Activated naive CD4-positive, alpha-beta T cell (primary cell): Measurements from ENCODE around the gene PYGO2.
"Not testable (repeated sequence)": the region's sequence is repeated elsewhere in the genome, so short reads cannot be mapped to it uniquely, and the experiment has no call there.

ENCODE experiments used
- DNase-seq, 4 experiments: peaks; one replicate each; lab custom pipeline; 2025; lab: John Stamatoyannopoulos, UW

PYGO2 gene

DNA sequence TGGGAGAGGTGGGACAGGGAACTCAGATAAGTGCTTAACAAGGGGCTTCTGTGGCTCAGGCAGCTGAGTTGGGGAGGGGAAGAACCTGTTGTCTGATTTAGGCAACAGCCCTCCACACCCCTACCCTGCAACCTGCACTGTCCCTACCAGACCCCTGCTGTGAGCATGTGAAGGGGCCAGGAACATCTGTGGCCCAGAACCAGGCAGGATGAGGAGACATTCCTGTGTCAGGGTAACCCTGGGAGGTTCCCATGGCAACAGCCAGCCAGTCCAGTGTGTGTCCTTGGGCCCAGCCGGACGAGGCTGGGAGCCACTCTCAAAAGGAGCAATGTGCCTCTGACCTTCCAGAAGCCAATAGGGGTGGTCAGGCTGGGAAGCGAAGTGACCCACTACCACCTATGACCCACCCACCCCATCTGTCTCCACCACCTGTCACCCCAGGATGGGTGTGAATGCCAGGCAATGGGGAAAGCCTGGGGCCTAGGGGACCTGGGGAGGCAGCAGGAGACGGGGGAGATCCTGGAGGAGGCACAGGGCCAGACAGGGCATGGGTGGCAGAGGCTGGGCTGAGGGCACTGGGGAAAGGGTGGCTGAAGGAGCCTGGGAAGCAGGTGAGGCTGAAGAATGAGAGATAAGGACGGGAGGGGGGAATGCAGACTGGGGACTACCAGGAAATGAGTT is 20.1 kb downstream of the PYGO2 start:
- DNase-seq = no peak

DNA sequence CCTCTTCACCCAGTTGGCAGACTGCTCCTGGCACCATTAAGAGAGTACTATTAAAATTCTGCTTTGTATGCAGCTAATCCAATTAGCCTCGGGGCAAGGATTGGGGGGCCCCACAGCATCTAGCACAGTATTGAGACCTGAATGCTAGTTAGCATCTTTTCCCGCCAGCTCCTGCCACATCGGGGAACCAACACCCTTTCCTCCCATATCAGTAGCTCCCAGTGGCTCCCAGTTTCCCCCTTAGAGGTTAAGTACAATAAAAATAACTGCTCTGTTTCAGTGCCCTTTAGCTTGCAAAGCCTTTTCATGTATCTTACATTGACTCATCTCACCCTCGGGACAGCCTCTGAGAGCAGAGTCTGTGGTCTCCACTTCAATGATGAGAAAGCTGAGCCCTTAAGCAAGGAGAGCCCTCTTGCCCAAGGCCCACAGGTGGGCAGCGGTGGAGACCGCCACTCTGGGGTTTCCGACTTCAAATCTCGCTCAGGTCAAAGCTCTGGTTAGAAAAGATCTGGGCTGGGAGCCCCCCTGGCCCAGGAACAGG is 20.9 kb downstream of the PYGO2 start:
- DNase-seq = no peak

DNA sequence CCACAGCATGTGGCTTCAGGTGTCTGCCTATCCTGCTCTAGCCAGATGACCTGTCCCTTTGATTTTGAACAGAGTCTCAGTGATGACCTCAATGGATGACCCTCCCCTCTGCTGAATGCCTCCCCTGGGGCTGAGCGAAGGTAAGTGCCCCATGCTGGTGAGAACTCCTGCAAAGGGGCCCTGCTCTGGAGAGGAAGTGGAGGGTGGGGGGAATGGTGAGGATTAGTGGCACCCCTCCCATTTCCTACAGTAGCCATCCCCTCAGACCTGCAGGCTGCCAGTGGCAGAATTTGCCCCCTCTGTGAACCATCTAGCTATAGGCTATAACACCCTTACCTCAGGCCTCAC is 21.4 kb downstream of the PYGO2 start:
- DNase-seq = no peak

DNA sequence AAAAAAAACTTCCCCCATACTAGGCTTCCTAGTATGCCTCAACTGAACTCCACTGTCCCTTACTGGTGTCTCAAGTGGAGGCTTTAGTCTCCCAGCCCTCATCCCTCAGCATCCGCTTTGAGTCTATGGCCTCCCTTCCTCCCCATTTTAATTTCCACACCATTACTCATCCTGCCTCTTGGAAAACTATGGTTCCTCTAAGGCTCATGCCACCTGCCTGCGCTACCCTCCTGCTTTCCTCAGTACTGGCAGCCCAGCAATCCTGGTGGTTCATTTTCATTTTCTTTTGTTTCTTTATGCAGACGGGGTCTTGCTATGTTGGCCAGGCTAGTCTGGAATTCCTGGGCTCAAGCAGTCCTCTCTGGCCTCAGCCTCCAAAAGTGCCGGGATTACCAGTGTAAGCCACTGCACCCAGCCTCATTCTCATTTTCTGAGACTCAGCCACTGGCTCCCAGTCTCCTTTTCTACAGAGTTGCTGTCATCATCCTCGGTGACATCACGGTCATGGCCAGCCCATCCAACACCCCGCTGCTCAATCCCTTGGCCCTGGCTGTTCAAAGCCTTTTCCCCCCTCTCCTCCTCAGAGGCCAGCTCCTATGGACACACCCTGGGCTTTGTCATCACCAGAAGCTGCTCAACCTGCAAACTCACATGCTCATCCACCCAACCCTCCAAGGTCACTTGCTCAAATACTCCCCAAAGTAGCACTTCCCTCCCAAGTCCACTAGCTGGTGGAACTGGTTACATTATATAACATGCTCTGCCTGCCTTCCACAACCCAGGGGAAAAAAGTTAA is 22.8 kb downstream of the PYGO2 start:
- DNase-seq = no peak

DNA sequence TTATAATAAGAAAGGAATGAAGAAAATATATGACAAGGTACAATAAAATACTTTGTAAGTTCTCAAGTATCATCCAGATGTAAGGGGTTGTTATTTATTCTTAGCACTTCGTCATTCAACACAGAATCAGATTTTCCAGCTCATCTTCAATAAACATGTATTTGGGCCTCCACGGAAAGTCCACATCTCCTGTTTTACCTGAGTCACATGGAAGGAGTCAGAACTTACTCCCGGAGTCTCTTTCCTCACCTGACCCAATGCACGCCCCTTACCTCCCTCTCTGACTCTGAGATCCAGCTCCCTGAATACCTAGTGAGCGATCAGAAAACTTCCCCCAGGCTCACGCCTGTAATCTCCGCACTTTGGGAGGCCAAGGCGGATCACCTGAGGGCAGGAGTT is 23.6 kb downstream of the PYGO2 start:
- no peak for DNase-seq

DNA sequence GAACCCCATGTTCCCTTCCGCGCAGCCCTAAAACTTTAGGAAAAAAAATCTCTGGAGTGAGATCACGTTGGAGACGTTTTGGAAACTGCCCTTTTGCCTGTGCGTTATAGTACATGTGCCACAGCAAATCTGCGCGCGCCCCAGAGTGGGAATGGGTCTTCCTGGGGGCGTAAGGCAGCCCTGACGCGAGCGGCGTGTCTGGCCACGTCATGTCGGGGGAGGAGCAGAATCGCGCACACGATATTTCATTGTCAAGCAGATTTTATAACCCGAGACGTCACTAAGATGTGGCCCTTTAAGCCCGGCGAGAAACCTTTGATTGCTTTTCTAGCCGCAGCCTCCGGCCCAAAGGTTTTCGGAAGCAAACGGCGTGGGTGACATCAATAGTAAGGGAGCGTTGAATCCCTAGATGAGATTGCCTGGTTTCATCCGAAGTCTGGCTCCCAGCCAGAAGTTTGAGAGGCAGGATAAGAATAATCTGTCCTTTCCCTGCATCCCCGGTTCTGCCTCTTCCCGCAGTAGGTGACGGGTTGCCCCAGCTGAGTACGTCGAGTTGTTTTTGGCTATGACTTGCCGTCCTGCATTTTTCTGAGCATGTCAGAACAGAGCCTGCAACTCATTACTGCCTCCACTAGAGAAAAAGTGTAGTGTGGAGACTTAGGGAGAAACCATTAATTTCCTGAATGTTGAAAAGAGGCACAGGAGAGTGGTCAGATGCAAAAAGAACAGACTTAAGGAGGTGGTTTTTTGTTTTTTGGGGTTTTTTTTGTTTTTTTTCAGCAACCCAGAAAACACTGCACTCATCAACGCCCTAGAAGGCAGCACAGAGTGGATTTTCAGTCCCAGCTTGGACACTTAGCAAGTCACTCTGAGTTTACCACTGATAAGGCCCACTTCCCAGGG is 24.2 kb downstream of the PYGO2 start:
- DNase-seq = peak; percentile 83 to 90 (median 88)

DNA sequence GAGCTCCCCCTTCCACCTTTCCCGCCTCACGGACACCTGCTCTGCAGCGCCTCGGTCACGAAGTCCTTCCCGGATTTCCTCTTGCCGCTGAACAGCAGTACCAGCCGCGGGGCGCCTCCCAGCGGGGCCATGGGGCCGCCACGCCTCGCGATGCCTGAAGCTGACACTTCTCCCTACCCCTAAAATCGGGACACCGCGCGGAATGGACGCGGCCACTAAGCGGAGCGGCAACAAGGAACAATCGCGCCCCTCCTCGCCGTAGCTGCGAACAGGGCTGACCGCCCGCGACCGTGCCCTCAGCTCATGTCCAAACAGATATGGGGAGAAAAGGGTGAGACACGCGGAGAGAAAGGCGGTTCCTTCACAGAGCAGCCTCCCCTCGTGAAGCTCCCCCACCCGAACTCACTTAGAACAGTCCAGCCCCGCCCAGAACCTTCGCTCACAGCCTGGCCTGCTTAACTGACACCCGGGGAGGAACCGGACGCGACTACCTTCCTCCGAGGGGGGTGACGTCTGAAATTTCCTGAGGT is 25.0 kb downstream of the PYGO2 start, which contains the start of gene PMVK:
PMVK (minus strand) TSS at position 165 of the 530 bp plus-strand sequence; CDS start at position 131, 34 bp downstream.
- peak; percentile 83 to 90 (median 88) for DNase-seq

DNA sequence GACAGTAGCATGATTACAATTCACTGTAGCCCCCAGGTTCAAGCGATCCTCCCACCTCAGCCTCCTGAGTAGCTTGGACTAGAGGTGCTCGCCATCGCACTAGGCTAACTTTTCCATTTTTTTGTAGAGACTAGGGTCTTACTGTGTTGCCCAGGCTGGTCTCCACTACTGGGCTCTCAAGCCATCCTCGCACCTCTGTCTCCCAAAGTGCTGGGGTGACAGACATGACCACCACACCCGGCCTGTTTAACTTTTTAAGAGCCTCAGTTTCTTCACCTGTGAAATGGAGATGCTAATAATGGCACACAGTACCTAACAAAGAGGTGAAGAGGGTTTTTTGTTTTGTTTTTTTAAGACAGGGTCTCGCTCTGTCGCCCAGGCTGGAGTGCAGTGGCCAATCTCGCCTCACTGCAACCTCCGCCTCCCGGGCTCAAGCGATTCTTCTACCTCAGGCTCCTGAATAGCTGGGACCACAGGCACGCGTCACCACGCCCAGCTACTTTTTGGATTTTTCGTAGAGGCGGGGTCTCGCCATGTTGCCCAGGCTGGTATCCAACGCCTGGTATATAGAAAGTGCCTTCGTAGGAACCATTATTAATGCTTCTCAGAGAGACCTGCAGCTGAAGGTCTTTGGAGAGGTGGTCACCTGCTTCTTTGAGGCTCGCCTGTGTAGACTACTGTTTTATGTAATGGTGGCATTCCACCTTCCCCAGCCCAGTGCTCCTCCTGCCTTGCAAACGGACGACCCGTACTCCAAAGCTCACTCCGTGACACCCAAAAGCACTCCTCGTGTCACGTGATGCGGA is 25.6 kb downstream of the PYGO2 start:
- no peak for DNase-seq

DNA sequence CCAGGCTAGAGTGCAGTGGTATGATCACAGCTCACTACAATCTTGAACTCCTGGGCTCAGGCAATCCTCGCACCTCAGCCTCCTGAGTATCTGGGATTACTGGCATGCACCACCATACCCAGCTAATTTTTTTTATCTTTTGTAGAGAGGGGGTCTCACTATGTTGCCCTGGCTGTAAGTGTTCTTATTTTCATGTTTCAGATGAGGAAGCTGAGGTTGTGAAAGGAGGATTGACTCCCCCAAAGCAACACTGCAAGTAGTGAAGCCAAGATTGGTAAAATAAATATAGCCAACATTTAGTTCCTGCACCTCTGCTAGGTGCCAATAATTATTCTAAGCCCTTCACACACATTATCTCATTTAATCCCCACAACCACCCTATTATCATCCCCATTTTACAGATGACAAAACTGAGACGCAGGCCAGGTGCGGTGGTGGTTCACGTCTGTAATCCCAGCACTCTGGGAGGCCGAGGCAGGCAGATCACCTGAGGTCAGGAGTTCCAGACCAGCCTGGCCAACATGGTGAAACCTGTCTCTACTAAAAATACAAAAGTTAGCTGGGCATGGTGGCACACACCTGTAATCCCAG is 27.1 kb downstream of the PYGO2 start:
- no peak for DNase-seq

DNA sequence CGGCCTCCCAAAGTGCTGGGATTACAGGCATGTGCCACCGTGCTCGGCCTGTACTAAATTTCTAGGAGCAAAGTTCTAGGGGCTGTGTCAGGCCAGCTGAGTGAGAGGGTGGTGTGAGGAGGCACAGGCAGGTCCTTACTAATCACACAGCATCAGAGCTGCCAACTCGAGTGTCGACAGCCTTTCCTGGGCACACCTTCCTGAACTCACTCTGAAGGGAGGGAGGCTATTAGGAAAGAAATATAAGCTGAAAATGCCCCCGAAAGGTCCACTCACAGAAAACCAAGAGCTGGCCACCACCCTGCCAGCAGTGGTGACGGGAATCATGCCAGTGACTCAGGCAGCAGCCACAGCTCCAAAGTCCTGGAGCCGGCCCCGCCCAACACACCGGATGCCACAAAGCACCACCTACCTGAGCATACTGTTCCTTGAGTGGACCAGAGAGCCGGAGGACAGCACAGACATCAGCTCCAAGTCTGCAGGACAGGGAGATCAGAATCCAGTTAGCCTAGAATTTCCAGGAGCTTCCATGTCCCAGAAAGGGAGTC is 29.6 kb downstream of the PYGO2 start:
- DNase-seq = no peak

DNA sequence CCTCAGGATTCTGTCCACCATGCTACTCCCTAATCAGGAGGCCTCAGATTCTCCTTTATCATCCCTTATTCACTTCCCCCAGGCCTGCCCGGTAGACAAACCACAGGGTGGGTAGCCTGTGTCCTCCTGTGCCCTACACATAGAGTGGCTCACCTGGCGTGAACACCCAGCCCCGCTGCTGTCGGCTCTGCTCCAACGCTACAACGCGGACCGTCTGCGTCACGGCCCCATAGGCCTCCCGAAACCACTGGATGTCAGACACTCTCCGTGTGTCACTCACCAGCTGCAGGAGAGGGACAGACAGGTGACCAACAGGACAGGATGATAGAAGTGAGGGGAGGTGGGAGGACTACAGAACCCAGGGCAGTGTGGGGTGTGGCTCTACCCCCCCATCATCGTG is 35.4 kb downstream of the PYGO2 start:
- no peak for DNase-seq

DNA sequence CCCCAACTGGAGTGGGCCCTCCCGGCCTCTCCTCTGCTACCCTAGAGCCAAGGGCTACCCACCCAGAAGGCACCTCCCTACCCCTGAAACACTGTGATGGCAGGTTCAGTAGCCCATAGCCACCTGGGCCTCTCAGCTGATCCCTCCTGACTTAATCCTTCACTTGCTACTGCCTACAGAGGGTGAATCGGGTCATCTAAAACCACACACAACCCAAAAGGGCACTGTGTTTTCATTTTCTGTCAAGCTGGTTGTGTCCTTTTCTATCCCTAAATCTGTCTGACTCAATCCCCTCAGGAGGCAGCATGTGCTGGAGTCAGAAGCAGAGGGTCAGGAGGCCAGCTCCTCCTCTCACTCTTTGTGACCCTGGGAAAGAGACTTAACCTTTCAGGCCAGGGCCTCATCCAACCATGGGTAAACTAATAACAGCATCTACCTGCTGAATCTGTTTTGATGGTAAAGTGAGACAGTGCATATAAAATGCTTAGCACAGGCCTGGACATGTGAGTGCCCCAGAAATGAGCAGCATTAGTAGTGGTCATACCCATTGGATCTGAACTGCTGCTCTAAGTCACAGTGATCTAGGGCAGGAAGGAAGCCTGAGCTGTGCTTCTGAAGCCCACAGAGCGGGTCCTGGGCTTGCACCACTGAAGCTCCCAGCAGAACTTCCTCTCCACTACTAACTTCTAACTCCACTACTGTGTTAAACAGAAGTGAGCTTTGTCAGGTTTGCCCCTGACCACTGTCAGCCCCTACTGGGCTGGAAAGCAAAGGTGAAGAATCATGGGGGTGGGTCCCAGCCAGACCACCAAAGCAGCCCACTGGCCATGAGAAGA is 36.0 kb downstream of the PYGO2 start:
- DNase-seq = no peak

DNA sequence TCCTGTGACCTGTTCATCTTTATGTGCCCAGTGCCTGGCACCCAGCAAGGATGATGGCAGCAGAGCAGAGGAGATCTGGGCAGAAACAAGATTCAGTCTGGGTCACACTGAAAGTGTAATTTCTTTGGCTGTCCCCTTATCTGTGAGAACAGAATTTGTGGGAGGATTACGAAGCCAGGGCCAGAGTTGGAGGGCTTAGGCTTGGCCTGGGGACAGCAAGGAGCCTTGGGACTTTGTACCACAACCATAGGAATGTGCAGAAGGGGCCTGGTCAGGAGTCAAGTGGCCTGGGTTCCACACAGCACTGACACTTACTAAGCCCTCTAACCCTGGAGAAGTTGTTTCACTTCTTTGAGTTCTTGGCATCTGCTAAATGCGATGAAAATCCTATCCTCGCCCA is 37.9 kb downstream of the PYGO2 start:
- DNase-seq = no peak

DNA sequence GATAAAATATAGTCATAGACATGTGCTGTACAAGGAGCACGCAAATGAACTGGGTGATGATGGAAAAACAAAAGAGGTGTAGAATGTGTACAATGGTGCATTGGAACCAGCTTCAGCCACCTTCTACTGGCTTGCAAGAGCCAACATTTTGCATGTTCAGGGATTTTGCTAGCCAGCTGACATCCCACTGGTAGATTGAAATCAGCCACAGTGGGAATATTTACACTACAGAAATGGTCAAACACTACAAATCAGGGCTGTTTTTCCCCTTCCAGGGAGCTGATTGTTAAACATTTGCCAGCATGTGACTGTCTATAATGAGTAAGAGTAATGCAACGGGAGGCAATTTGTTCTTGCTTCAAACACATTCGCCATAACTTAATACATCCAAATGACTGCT is 48.3 kb downstream of the PYGO2 start:
- no peak for DNase-seq

DNA sequence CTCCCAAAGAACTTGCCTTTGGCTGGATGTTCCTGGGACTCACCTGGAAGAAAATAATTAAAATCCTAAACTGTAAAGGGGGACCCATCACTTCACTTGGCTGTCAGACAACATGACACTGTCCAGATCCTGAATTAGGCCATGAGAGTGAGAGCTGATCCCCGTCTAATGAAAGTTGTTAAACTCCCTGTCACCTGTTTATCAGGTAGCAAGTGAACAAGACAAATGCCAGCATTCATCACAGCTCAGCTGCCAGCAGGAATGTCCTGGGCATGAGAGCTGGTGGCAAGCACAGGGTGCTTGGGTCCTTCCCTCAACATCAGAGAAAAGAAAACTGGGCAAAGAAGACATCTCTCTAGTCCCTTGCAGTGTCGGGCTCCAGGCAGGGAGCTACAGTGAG is 48.8 kb downstream of the PYGO2 start:
- no peak for DNase-seq

DNA sequence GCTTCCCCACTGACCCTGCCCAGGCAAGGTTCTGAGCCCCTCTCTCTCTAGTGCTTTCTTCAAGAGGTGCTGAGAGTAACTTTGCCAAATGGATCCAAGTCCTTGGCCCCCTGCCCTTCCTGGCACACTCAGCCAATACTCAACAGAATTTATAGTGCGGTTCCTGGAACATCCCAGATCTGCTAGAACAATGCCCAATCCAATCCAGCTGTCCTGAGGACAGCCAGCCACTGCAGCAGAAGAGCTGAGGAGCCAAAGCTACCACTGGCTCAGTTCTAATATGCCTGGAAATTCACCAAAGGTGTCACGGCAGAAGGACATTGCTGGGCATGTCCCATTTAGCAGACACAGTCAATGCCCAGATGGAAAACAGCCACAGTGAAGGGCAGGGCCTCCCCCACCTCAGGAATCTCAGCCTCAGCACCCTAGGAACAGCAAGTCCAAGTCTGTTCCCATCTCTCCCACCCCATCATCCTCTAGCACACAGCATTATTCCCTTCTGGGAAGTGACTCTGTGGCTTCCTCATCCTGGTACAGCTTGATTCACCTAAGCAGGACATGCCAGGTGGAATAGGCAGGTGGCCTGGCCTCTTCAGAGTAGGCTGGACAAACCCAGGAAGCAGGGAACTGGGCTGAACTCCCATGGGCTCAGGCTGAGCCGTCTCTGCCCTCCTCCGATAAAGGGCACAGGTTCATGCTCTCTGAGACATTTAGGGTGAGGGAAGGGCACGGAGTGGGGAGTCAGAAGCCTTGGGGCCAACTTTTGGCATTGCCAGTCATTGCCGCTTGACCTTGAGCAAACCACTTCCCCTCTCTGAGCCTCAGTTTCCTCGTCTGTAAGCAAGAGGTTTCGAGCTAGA is 49.7 kb downstream of the PYGO2 start:
- DNase-seq = no peak

DNA sequence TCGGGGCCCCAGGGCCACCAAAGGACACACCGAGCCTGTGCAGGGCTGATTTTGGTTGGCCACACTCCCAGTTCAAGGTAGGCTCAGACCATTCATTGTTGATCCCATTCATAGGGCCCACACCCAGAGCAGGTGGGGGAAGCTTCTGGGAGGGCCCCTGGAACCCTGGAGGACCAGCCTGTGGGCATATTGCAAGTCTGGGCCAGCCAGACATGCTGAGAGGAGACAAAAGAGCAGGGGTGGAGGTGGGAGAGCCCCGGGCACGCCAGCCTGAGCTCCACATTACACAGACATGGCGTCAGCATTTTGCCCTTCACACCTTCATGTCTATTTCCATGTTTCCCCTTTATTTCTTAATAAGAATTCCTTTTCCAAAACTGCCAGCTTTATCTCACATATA is 50.7 kb downstream of the PYGO2 start:
- no peak for DNase-seq

DNA sequence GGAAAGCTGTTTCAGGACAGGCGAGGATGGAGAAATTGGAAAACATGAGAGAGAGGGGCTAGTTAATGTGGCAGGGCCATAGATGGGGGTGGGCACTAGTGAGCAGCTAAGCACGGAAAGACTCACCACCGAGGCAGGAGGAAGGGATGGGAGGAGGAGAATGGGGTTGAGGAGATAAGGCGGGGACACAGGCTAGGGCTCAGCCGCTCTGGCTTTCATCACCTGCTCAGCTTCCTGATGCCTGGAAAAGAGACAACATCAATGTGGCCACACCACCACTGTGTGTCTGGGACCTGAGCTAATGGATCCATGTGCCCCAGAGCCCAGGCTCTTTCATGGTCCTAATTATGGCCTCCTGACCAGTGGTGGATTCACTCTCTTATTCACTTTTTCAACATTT is 52.6 kb downstream of the PYGO2 start:
- DNase-seq = no peak

DNA sequence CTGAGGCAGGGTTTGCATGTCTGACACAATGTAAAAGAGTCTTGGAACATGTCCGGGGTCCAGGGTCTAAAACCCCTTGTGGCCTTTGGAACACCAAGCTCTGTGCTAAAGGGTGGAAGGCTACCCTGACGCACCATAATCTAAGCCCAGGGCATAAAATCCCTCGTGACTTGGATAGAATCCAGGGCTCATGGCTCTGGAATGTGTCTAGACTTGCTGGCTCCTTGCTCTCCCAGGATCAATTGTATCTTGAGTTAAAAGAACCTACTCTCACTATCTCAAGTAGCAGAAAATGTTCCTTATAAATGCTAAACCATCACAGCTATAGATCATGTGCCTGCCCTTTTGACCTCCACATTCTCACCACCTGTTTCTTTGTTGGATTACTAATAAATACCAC is 53.5 kb downstream of the PYGO2 start:
- DNase-seq = not testable (repeated sequence)
